ENCODE data around the gene SLC2A4RG. TPM values are rescaled to one million over a fixed set of nuclear protein-coding genes. Genes with fewer than 3 reads are reported as not detected.

SLC2A4RG gene
- total and polyA plus RNA-seq, 2 of the 13 experiments (the other 11 are each of a cell fraction or from before 2014, with no cell fraction given) = 91.4 to 95.9 TPM

DNA sequence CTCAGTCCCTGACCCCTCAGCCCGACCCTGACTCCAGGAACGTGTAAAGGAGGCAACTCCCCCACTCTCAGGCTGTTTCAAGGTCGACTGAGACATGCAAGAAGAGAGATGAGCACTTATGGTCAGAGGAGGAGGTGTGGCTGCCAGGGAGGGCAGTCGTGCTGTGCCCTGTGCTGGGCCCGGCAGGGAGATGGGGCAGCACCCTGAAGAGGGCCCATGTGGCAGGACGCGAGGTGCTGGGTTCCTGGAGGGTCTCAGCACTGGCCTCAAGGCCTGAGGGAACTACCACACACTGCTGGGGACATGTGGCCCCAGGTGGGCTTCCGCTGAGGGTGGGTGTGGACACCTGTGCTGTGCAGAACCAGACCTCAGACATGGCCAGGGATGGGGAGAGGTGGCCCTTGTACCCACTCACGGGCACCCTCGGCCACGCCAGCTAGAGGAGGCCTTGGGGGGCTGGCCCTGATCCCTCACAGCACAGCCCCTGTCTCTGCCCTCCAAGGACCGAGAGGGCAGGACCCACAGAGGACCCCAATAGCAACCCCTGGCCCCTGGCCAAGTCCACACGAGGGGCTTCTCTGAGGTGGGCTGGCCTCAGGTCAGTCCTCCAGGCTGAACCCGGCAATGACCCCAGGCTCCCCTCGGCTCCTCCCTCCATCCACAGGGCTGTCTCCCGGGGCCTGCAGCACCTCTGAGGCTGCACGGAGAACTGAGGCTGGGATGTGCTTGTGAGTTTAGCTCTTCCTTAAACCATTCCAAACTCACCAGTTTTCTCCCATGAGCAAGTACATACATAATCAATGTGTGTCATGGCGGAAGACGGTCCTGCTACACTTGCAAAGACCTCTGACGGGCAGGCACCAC lies 8.7 kb downstream of the SLC2A4RG start (continued):
- TF ChIP-seq TERF1 (CRISPR knock-in tag; IDR thresholded peaks at IDR 0.05) = no peak
- peak; percentile 9; the same call in 1 of the 2 replicates for TF ChIP-seq MXD1 (CRISPR knock-in tag; IDR thresholded peaks at IDR 0.05)
- TF ChIP-seq ZNF160 (CRISPR knock-in tag; IDR thresholded peaks at IDR 0.05) = no peak
- TF ChIP-seq HBP1 (CRISPR knock-in tag; IDR thresholded peaks at IDR 0.05; ENCODE audit: low read depth) = no peak
- TF ChIP-seq ZNF816 (CRISPR knock-in tag; IDR thresholded peaks at IDR 0.05; ENCODE audit: borderline replicate concordance) = no peak
- TF ChIP-seq MNT (IDR thresholded peaks at IDR 0.05) = no peak
- no peak for TF ChIP-seq ZNF276 (CRISPR knock-in tag; IDR thresholded peaks at IDR 0.05; ENCODE audit: low read depth)
- TF ChIP-seq ZNF253 (CRISPR knock-in tag; IDR thresholded peaks at IDR 0.05; ENCODE audit: borderline replicate concordance) = no peak
- TF ChIP-seq, protein P1, sequence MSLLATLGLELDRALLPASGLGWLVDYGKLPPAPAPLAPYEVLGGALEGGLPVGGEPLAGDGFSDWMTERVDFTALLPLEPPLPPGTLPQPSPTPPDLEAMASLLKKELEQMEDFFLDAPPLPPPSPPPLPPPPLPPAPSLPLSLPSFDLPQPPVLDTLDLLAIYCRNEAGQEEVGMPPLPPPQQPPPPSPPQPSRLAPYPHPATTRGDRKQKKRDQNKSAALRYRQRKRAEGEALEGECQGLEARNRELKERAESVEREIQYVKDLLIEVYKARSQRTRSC (CRISPR knock-in tag; IDR thresholded peaks at IDR 0.05; ENCODE audit: low read depth) = no peak
- TF ChIP-seq MTF1 (CRISPR knock-in tag; IDR thresholded peaks at IDR 0.05) = no peak
- TF ChIP-seq, protein P2, sequence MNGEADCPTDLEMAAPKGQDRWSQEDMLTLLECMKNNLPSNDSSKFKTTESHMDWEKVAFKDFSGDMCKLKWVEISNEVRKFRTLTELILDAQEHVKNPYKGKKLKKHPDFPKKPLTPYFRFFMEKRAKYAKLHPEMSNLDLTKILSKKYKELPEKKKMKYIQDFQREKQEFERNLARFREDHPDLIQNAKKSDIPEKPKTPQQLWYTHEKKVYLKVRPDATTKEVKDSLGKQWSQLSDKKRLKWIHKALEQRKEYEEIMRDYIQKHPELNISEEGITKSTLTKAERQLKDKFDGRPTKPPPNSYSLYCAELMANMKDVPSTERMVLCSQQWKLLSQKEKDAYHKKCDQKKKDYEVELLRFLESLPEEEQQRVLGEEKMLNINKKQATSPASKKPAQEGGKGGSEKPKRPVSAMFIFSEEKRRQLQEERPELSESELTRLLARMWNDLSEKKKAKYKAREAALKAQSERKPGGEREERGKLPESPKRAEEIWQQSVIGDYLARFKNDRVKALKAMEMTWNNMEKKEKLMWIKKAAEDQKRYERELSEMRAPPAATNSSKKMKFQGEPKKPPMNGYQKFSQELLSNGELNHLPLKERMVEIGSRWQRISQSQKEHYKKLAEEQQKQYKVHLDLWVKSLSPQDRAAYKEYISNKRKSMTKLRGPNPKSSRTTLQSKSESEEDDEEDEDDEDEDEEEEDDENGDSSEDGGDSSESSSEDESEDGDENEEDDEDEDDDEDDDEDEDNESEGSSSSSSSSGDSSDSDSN (CRISPR knock-in tag; IDR thresholded peaks at IDR 0.05) = peak; percentile 30; the same call in 1 of the 2 replicates
- no peak for TF ChIP-seq SETDB1 (CRISPR knock-in tag; IDR thresholded peaks at IDR 0.05; ENCODE audit: borderline replicate concordance)
- TF ChIP-seq NFYB (CRISPR knock-in tag; IDR thresholded peaks at IDR 0.05) = no peak
- no peak for TF ChIP-seq SAFB2 (CRISPR knock-in tag; IDR thresholded peaks at IDR 0.05; ENCODE audit: borderline replicate concordance, low read depth)
- no peak for TF ChIP-seq ZNF136 (CRISPR knock-in tag; IDR thresholded peaks at IDR 0.05; ENCODE audit: low read depth)
- TF ChIP-seq NR2F2 (IDR thresholded peaks at IDR 0.05; ENCODE audit: borderline replicate concordance, low read depth) = no peak
- 0 out of 2 replicates have a peak, but pooled peaks have one; percentile 4 for TF ChIP-seq ZNF737 (CRISPR knock-in tag; IDR thresholded peaks at IDR 0.05; ENCODE audit: borderline replicate concordance)
- no peak for TF ChIP-seq ZNF263 (CRISPR knock-in tag; IDR thresholded peaks at IDR 0.05)

All from HepG2 (cell line).